H1 (cell line): ENCODE results near the gene ABHD2. TPM values are rescaled to one million over a fixed set of nuclear protein-coding genes. Genes with fewer than 3 reads are reported as not detected.

Source experiments
- CTCF ChIA-PET: fragments of 300-600 bp; sonication (Branson Sonifier 250); formaldehyde crosslinking; loops from one replicate; lab custom pipeline; 2021; ENCODE audit not compliant: partially characterized antibody; lab: Charles Lee
- POLR2A ChIA-PET: fragments of 300-600 bp; sonication (Branson Sonifier 250); formaldehyde crosslinking; loops from one replicate; lab custom pipeline; 2021; ENCODE audit warnings: inconsistent platforms; ENCODE audit not compliant: partially characterized antibody; lab: Charles Lee
- DNase-seq, 2 experiments: peaks; one replicate each; pipeline versions ENCODE4 v3.0.0 to v3.0.0-alpha.2; 2010 to 2022; ENCODE audit warnings: low spot score in 2 of 2, low read depth in 1 of 2, mixed read lengths in 1 of 2
- FAIRE-seq: peaks from 2 replicates; lab custom pipeline; 2011; peaks lifted over from hg19 to GRCh38; lab: Jason Lieb, UNC
- H2AFZ ChIP-seq: 2 replicates; pipeline ENCODE4 v1.8.1; 2012; ENCODE audit warnings: low read length, inconsistent platforms
- H2AK5ac ChIP-seq: 2 replicates; pipeline ENCODE4 v1.6.1; 2013; ENCODE audit warnings: low read depth, low read length
- H2BK120ac ChIP-seq: replicated peaks from 2 replicates; pipeline ENCODE3; 2013; ENCODE audit warnings: low read depth, low read length, inconsistent platforms
- H2BK12ac ChIP-seq: 2 replicates; pipeline ENCODE4 v1.6.1; 2013; ENCODE audit warnings: low read depth, low read length
- H2BK15ac ChIP-seq: 2 replicates; pipeline ENCODE4 v1.6.1; 2013; ENCODE audit warnings: low read length
- H2BK20ac ChIP-seq: 2 replicates; pipeline ENCODE4 v1.6.1; 2013; ENCODE audit warnings: low read length
- H2BK5ac ChIP-seq: 2 replicates; pipeline ENCODE4 v1.6.1; 2013; ENCODE audit warnings: low read depth, low read length
- H3K14ac ChIP-seq: 2 replicates; pipeline ENCODE4 v1.6.1; 2013; ENCODE audit warnings: inconsistent platforms; ENCODE audit not compliant: insufficient read length
- H3K18ac ChIP-seq: 2 replicates; pipeline ENCODE4 v1.6.1; 2013; ENCODE audit warnings: low read length; ENCODE audit errors: extremely low read depth
- H3K23ac ChIP-seq: 2 replicates; pipeline ENCODE4 v1.6.1; 2013; ENCODE audit warnings: inconsistent platforms; ENCODE audit not compliant: insufficient read length
- H3K23me2 ChIP-seq: 2 replicates; pipeline ENCODE4 v1.6.1; 2013; ENCODE audit warnings: low read depth, low read length
- H3K27ac ChIP-seq: 2 replicates; pipeline ENCODE4 v1.6.1; 2011; ENCODE audit warnings: low read depth, low read length, inconsistent platforms
- H3K27me3 ChIP-seq, 4 experiments: replicated peaks in 1 of 4; 1 replicate in 1 of 4; 2 replicates in 3 of 4; pipeline versions ENCODE4 v1.6.1 to v1.8.1; 2011 to 2013; ENCODE audit warnings: low read length in 3 of 4, mild to moderate bottlenecking in 3 of 4, inconsistent platforms in 2 of 4, mixed read lengths in 2 of 4, moderate library complexity in 1 of 4; ENCODE audit not compliant: control insufficient read depth in 3 of 4, insufficient read depth in 3 of 4; ENCODE audit errors: extremely low read depth in 1 of 4
- H3K36me3 ChIP-seq, 4 experiments: 2 replicates each; pipeline versions ENCODE4 v1.6.1 to v1.8.1; 2011 to 2013; ENCODE audit warnings: mild to moderate bottlenecking in 4 of 4, low read length in 3 of 4, moderate library complexity in 2 of 4, control low read depth in 1 of 4, inconsistent platforms in 1 of 4; ENCODE audit not compliant: insufficient read depth in 4 of 4, control insufficient read depth in 2 of 4
- H3K4ac ChIP-seq: replicated peaks from 2 replicates; pipeline ENCODE3; 2013; ENCODE audit warnings: low read length, low read depth, mixed read lengths, inconsistent platforms; ENCODE audit not compliant: insufficient read length
- H3K4me1 ChIP-seq, 4 experiments: replicated peaks in 1 of 4; 1 replicate in 1 of 4; 2 replicates in 3 of 4; pipeline versions ENCODE4 v1.6.1 to v1.8.1; 2011 to 2013; ENCODE audit warnings: low read length in 3 of 4, inconsistent platforms in 2 of 4, mixed read lengths in 1 of 4; ENCODE audit not compliant: insufficient read depth in 4 of 4, control insufficient read depth in 3 of 4
- H3K4me2 ChIP-seq, 2 experiments: 2 replicates each; pipeline versions ENCODE4 v1.6.1 to v1.8.1; 2011 to 2013; ENCODE audit warnings: low read depth in 2 of 2, low read length in 2 of 2, control low read depth in 1 of 2, inconsistent platforms in 1 of 2, mild to moderate bottlenecking in 1 of 2; ENCODE audit not compliant: insufficient read depth in 1 of 2
- H3K4me3 ChIP-seq, 4 experiments: fragments of 200-600, 300-600 bp in 1 of 4; sonication (generic), shearing (Covaris generic), sonication (Bioruptor Twin) in 1 of 4; 2 replicates each; pipeline versions ENCODE4 v1.5.1 to v1.8.1; 2011 to 2016; ENCODE audit warnings: low read length in 4 of 4, low read depth in 3 of 4, control low read depth in 2 of 4, inconsistent platforms in 2 of 4, mild to moderate bottlenecking in 2 of 4, mixed read lengths in 1 of 4, moderate library complexity in 1 of 4; ENCODE audit not compliant: insufficient read depth in 2 of 4; ENCODE audit errors: extremely low read depth in 1 of 4
- H3K56ac ChIP-seq: replicated peaks from 2 replicates; pipeline ENCODE3; 2013; ENCODE audit warnings: low read depth, mild to moderate bottlenecking, mixed read lengths, low read length, inconsistent platforms; ENCODE audit not compliant: insufficient read length
- H3K79me1 ChIP-seq: 2 replicates; pipeline ENCODE4 v1.6.1; 2013; ENCODE audit warnings: low read depth, low read length, control low read depth
- H3K79me2 ChIP-seq, 2 experiments: 2 replicates each; pipeline versions ENCODE4 v1.6.1 to v1.8.1; 2012 to 2013; ENCODE audit warnings: low read length in 2 of 2, mild to moderate bottlenecking in 2 of 2, inconsistent platforms in 1 of 2; ENCODE audit not compliant: insufficient read depth in 2 of 2, control insufficient read depth in 1 of 2
- H3K9ac ChIP-seq, 4 experiments: replicated peaks in 1 of 4; 1 replicate in 1 of 4; 2 replicates in 3 of 4; pipeline versions ENCODE4 v1.6.1 to v1.8.1; 2011 to 2013; ENCODE audit warnings: low read depth in 3 of 4, low read length in 3 of 4, control low read depth in 2 of 4, mild to moderate bottlenecking in 2 of 4, moderate library complexity in 2 of 4, inconsistent platforms in 1 of 4; ENCODE audit errors: extremely low read depth in 1 of 4
- H3K9me3 ChIP-seq, 2 experiments: 2 replicates each; pipeline versions ENCODE4 v1.6.1 to v1.8.1; 2012 to 2013; ENCODE audit warnings: mild to moderate bottlenecking in 2 of 2, moderate library complexity in 2 of 2, control low read depth in 1 of 2, inconsistent platforms in 1 of 2, low read depth in 1 of 2, low read length in 1 of 2, mixed read lengths in 1 of 2; ENCODE audit not compliant: insufficient read depth in 2 of 2
- H4K20me1 ChIP-seq, 2 experiments: replicated peaks in 1 of 2; 2 replicates each; pipeline versions ENCODE3 to v1.8.1; 2011 to 2013; ENCODE audit warnings: inconsistent platforms in 2 of 2, low read length in 2 of 2, mild to moderate bottlenecking in 1 of 2; ENCODE audit not compliant: insufficient read depth in 2 of 2, control insufficient read depth in 1 of 2
- H4K5ac ChIP-seq: 2 replicates; pipeline ENCODE4 v1.6.1; 2013; ENCODE audit warnings: low read length, low read depth, mixed read lengths, inconsistent platforms; ENCODE audit not compliant: insufficient read length
- H4K8ac ChIP-seq: 2 replicates; pipeline ENCODE4 v1.8.0; 2013; ENCODE audit warnings: mild to moderate bottlenecking, moderate library complexity, low read length, inconsistent platforms; ENCODE audit not compliant: insufficient read depth; ENCODE audit errors: extremely low read depth
- H4K91ac ChIP-seq: replicated peaks from 2 replicates; pipeline ENCODE3; 2013; ENCODE audit warnings: low read length, mixed read lengths, inconsistent platforms; ENCODE audit not compliant: insufficient read length
- BCL11A ChIP-seq, 2 experiments: IDR thresholded peaks; one replicate each; pipeline ENCODE4 v1.6.1; 2011; ENCODE audit warnings: low read depth in 2 of 2, low read length in 2 of 2, mild to moderate bottlenecking in 2 of 2
- CBX5 ChIP-seq: fragments of 300-800, 300-1000 bp; sonication (generic); IDR thresholded peaks from 2 replicates; pipeline ENCODE4 v1.7.1; 2016; ENCODE audit warnings: antibody characterized with exemption, low read length, low read depth
- CTCF ChIP-seq, 3 experiments: IDR thresholded peaks; 1 replicate in 2 of 3; 2 replicates in 1 of 3; pipeline versions ENCODE4 v1.5.1 to v1.6.1; 2011; ENCODE audit warnings: low read length in 3 of 3, mild to moderate bottlenecking in 3 of 3, inconsistent platforms in 2 of 3, low read depth in 1 of 3, moderate library complexity in 1 of 3; ENCODE audit not compliant: insufficient read depth in 1 of 3; ENCODE audit errors: control extremely low read depth in 1 of 3
- EZH2 ChIP-seq: fragments of 200-600 bp; sonication (generic); IDR thresholded peaks from 2 replicates; pipeline ENCODE4 v1.7.1; 2012; ENCODE audit warnings: low read depth, mild to moderate bottlenecking, moderate library complexity, low read length, inconsistent platforms; ENCODE audit not compliant: severe bottlenecking
- HDAC6 ChIP-seq: IDR thresholded peaks from one replicate; pipeline ENCODE4 v1.7.1; 2012; ENCODE audit warnings: low read depth, mild to moderate bottlenecking, inconsistent platforms, low read length, moderate library complexity
- MAFK ChIP-seq: IDR thresholded peaks from 2 replicates; pipeline ENCODE4 v1.6.1; 2012; ENCODE audit warnings: low read depth, mild to moderate bottlenecking, improper control_type of control experiment, low read length
- RBBP5 ChIP-seq: IDR thresholded peaks from 2 replicates; pipeline ENCODE4 v1.7.1; 2012; ENCODE audit warnings: low read depth, mild to moderate bottlenecking, inconsistent platforms, low read length, moderate library complexity, borderline replicate concordance
- SP1 ChIP-seq: IDR thresholded peaks from 2 replicates; pipeline ENCODE4 v1.6.1; 2011; ENCODE audit warnings: low read depth, low read length
- TBP ChIP-seq: IDR thresholded peaks from 2 replicates; pipeline ENCODE4 v1.6.1; 2011; ENCODE audit warnings: low read depth, low read length, improper control_type of control experiment
- ZNF274 ChIP-seq: IDR thresholded peaks from 2 replicates; pipeline ENCODE4 v1.7.0; 2012; ENCODE audit warnings: low read length, borderline replicate concordance; ENCODE audit errors: extremely low read depth
- WGBS, 2 experiments: shearing (Covaris generic) in 1 of 2; methylation state at CpG; one replicate each; pipeline versions ENCODE4 v1.1.6 to v1.1.7; 2013 to 2015; ENCODE audit warnings: low lambda C conversion rate in 2 of 2, mixed read lengths in 2 of 2, inconsistent platforms in 1 of 2, low coverage in 1 of 2, missing lambda C conversion rate in 1 of 2; ENCODE audit not compliant: insufficient replicate concordance in 2 of 2, insufficient coverage in 1 of 2, insufficient read length in 1 of 2; ENCODE audit errors: extremely low coverage in 1 of 2, missing lambda C conversion rate in 1 of 2; 5-methylcytosine and 5-hydroxymethylcytosine counted together
- polyA plus RNA-seq, 7 experiments: library from polyadenylated mRNA; depleted of rRNA in 3 of 7; stranded (reverse) in 5 of 7; unstranded in 2 of 7; fragments of >200 nt in 5 of 7; fragments of 200-250 nt in 2 of 7; gene quantifications; 1 replicate in 5 of 7; 2 replicates in 1 of 7; 4 replicates in 1 of 7; pipeline versions ENCODE4 v1.2.1 to v1.2.3, GENCODE V29; 2011 to 2013; ENCODE audit warnings: missing spikeins in 2 of 7, mixed read lengths in 2 of 7
- total RNA-seq: library from RNA; stranded (reverse); fragmentation: NEBNext Ultra II Directional; extraction: Animal tissue kit (Norgen Biotek cat#: 25700); gene quantifications from 2 replicates; pipeline ENCODE4 v1.2.1, GENCODE V29; 2021

The ABHD2 gene
- total and polyA plus RNA-seq, 2 of the 8 experiments (the other 6 are each of a cell fraction or from before 2014, with no cell fraction given) = 9.1 to 23.7 TPM

GRCh38 chr15:89103481-89104171, 15.4 kb downstream of the ABHD2 start:
- ChIA-PET POLR2A (interaction anchor here (1.0 to 1.7 kb wide), 3 partner anchors 9 to 12 kb away, joined by 3 to 7 read pairs (median 6); no protein-coding TSS in a partner anchor), CTCF (interaction anchor here (0.6 to 3.4 kb wide), 22 partner anchors 9 to 1729 kb away, joined by 3 to 24 read pairs (median 3); no protein-coding TSS in a partner anchor)
- TF ChIP-seq EZH2 = no peak
- no peak for TF ChIP-seq TBP
- TF ChIP-seq CTCF (IDR thresholded peaks at IDR 0.05; ENCODE audit: control extremely low read depth in 1 of 3, insufficient read depth in 1 of 3, low read depth in 1 of 3, low read length in 3 of 3) = no peak
- TF ChIP-seq RBBP5 = no peak
- TF ChIP-seq CBX5 = no peak
- TF ChIP-seq HDAC6 = no peak
- no peak for TF ChIP-seq SP1
- no peak for TF ChIP-seq BCL11A (IDR thresholded peaks at IDR 0.05; ENCODE audit: low read depth in 2 of 2, low read length in 2 of 2)
- no peak for TF ChIP-seq MAFK
- TF ChIP-seq ZNF274 = no peak

More at GRCh38 chr15:89103481-89104171, 15.4 kb downstream of the ABHD2 start:
- Histone ChIP-seq H3K9me3 (no peaks in the 10 kb centered on the region), H2AK5ac (no peak overlapping the region), H3K23me2 (no peaks in the 10 kb centered on the region), H2AFZ (no peak overlapping the region), H3K23ac (no peak overlapping the region), H4K91ac (no peak overlapping the region), H2BK12ac (no peak overlapping the region), H3K79me1 (no peaks in the 10 kb centered on the region), H3K4me3 (no peak overlapping the region), H3K4ac (no peak overlapping the region), H3K36me3 (no peaks in the 10 kb centered on the region), H3K4me1 (no peaks in the 10 kb centered on the region), H2BK5ac (no peak overlapping the region), H3K18ac (no peak overlapping the region), H3K56ac (no peak overlapping the region), H2BK20ac (no peak overlapping the region), H4K8ac (no peak overlapping the region), H2BK15ac (no peak overlapping the region), H3K9ac (no peak overlapping the region), H4K5ac (no peak overlapping the region), H4K20me1 (no peaks in the 10 kb centered on the region), H3K27ac (no peak overlapping the region), H3K14ac (no peak overlapping the region), H2BK120ac (no peak overlapping the region), H3K4me2 (no peak overlapping the region), H3K79me2 (no peaks in the 10 kb centered on the region; a peak in 1 of 4 replicates), H3K27me3 (peaks cover 0 to 1% (median 0%) of the 10 kb centered on the region in 4 experiments; a peak in 1 of 7 replicates)
- no peak for DNase-seq
- 99% methylated on average over 5 of the region's 5 CpGs; no CpG with 5 or more reads in 1 of the 2 experiments for WGBS, 2 experiments
- FAIRE-seq = no peak
